Type B pancreatic cell (in vitro differentiated cells): ENCODE data around the gene KRT84. TPM values are rescaled to one million over a fixed set of nuclear protein-coding genes. Genes with fewer than 3 reads are reported as not detected.

Experiments used
- DNase-seq: peaks from one replicate; pipeline ENCODE4 v3.0.0; 2021; ENCODE audit warnings: mixed read lengths; ENCODE audit not compliant: unreplicated experiment; ENCODE audit errors: extremely low spot score
- H3K27ac Mint-ChIP-seq: 2 replicates; pipeline ENCODE4 v1.8.0; 2021; ENCODE audit warnings: mild to moderate bottlenecking, mixed read lengths
- H3K27me3 Mint-ChIP-seq: 2 replicates; pipeline ENCODE4 v1.8.0; 2021; ENCODE audit warnings: mixed read lengths
- H3K36me3 Mint-ChIP-seq: 2 replicates; pipeline ENCODE4 v1.8.0; 2021; ENCODE audit warnings: mixed read lengths
- H3K4me1 Mint-ChIP-seq: one replicate; pipeline ENCODE4 v1.8.0; 2021; ENCODE audit warnings: mixed read lengths; ENCODE audit not compliant: unreplicated experiment
- H3K4me3 Mint-ChIP-seq: 2 replicates; pipeline ENCODE4 v1.8.0; 2021; ENCODE audit warnings: mild to moderate bottlenecking, mixed read lengths
- H3K9me3 Mint-ChIP-seq: 2 replicates; pipeline ENCODE4 v1.8.0; 2021; ENCODE audit warnings: mixed read lengths
- CTCF ChIP-seq: fragments of 200-600 bp; sonication (generic); conservative IDR thresholded peaks from 2 replicates; pipeline ENCODE4 v1.5.0; 2021; ENCODE audit warnings: antibody characterized with exemption, mild to moderate bottlenecking
- total RNA-seq: library from RNA; stranded (reverse); gene quantifications from 2 replicates; pipeline ENCODE4 v1.2.1, GENCODE V29; 2021; ENCODE audit warnings: low replicate concordance

The KRT84 gene
- total RNA-seq, 1 donor from 2014 or later: not detected

DNA sequence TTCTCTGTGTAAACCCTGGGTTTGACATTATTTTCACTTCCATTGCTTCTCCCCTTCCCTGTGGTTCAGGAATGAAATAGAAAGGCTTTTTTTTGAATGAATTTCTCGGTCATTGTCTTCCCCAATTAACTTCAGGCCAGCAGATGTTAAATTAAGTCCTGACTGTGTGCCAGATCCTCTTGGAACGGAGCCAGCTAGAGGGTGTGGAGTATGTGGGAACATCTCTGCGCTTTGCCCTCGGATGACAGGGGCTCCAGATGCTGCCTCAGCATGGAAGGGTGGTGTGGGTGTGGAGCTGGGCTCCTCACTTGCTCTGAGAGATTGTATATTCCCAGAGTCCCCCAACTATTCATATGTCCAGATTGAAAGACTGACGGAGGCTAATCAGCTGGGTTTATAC lies 31.3 kb downstream of the KRT84 start:
- H3K4me1 Mint-ChIP-seq: peaks cover 10% of the 10 kb centered on the region
- no peaks in the 10 kb centered on the region for H3K9me3 Mint-ChIP-seq
- peaks cover 21% of the 10 kb centered on the region for H3K27me3 Mint-ChIP-seq
- no peak overlapping the region for H3K4me3 Mint-ChIP-seq
- H3K36me3 Mint-ChIP-seq: no peaks in the 10 kb centered on the region
- no peak overlapping the region for H3K27ac Mint-ChIP-seq
- DNase-seq: no peak
- no peak for TF ChIP-seq CTCF

DNA sequence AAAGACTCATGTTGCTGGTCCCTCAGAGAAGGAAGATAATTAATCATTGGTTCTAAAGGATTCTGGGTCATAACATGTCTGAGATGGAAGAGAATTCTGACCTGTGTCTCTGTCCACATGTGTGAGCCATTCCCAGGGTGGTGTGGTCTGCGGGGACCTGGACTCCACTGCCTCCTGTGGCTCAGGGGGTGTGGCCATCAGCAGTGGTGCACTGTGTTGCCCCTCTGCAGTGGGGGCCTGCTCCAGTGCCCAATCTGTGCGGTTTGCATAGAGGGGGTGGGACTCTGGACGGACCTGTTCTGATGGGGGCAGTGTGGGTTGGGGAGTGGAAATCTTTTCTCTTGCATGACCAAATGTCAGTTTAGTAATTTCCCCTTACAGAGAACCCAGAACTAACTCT lies 31.7 kb downstream of the KRT84 start:
- TF ChIP-seq CTCF: no peak
- no peak for DNase-seq
- Mint-ChIP-seq H3K27me3 (peaks cover 21% of the 10 kb centered on the region), H3K36me3 (no peaks in the 10 kb centered on the region), H3K9me3 (no peaks in the 10 kb centered on the region), H3K4me3 (no peak overlapping the region), H3K4me1 (peaks cover 10% of the 10 kb centered on the region), H3K27ac (no peak overlapping the region)

- H3K9me3 Mint-ChIP-seq: no peaks in the 10 kb centered on the region
- no peak overlapping the region for H3K27ac Mint-ChIP-seq
- no peak overlapping the region for H3K4me3 Mint-ChIP-seq
- peaks cover 10% of the 10 kb centered on the region for H3K4me1 Mint-ChIP-seq
- no peaks in the 10 kb centered on the region for H3K36me3 Mint-ChIP-seq
- no peak for TF ChIP-seq CTCF
- no peak for DNase-seq
- peaks cover 21% of the 10 kb centered on the region for H3K27me3 Mint-ChIP-seq
Observed at GRCh38 chr12:52352951-52353350, 32.5 kb downstream of the KRT84 start.

DNA sequence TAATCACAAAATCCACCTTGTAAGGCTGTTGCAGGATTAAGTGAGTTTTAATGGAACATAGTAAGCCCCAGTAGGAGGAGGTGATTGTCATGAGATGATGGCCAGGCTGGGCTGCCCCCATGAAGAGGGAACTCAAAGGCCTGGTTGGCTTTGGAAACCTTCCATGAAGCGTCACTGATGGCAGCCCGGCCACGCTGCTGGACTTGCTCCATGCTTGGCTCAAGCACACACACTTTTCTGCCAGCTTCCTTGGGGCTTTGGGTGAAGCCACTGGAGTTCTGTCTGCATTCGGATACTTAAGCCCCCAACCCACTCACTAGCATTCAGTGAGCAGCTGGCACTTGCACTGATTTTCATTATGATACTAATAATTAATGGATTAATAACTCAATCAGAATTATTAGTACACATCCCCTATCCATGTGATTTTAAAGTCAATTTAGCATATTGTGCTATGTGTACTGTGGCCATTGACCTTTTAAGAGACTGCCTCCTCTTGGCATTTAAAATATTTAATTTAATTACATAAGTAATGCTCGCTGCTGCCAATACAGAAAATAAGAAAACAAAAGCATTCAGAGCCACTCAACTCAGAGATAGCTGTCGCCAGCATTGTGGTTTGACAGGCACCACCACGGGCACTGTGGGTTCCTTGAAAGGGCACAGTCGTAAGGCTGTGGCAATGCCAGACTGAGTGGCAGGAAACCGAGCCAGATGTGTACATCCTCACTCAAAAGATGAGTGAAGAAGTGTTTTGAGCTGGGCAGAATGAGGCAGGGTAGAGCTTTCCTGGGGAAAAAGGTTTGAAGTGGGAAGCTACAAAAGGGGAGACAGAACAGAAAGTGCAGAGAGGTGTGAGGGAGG lies 34.0 kb downstream of the KRT84 start:
- Mint-ChIP-seq H3K27ac (no peak overlapping the region), H3K9me3 (no peaks in the 10 kb centered on the region), H3K4me1 (peaks cover 10% of the 10 kb centered on the region), H3K27me3 (peaks cover 16% of the 10 kb centered on the region), H3K36me3 (no peaks in the 10 kb centered on the region), H3K4me3 (no peak overlapping the region)
- DNase-seq: no peak
- TF ChIP-seq CTCF: no peak

DNA sequence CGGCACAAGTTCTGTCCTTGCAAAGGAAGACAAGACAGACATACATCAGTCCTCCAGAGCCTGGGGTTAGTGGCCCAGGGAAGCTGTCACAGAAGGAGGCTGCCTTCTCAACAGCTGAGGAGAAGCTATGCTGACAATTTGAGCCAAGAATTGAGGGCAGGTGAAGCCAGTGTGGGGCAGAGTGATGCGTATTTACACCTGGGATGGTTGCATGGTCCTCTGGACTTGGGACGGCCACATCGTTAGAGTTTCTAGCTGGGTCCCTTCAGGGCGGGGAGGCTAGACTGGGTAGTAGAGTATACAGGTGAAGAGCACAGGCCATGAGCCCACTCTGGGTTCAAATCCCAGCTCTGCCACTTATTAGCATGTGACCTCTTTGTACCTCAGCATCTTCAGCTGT lies 34.7 kb downstream of the KRT84 start:
- Mint-ChIP-seq H3K4me3 (no peak overlapping the region), H3K27me3 (peaks cover 16% of the 10 kb centered on the region), H3K4me1 (peaks cover 16% of the 10 kb centered on the region), H3K9me3 (no peaks in the 10 kb centered on the region), H3K36me3 (no peaks in the 10 kb centered on the region), H3K27ac (no peak overlapping the region)
- TF ChIP-seq CTCF: no peak
- DNase-seq: no peak
